ENCODE measurements around the gene CACNA1D.

CACNA1D gene

GRCh38 chr3:53842436-53843194, 348.2 kb downstream of the CACNA1D start:
- peak; percentile 41 for TF ChIP-seq CTCF (IDR thresholded peaks at IDR 0.05)

GRCh38 chr3:53843195-53844177, 349.1 kb downstream of the CACNA1D start:
- no peak for TF ChIP-seq CTCF (IDR thresholded peaks at IDR 0.05)

GRCh38 chr3:53844262-53845102, 350.1 kb downstream of the CACNA1D start:
- TF ChIP-seq CTCF (IDR thresholded peaks at IDR 0.05) = no peak

- peak; percentile 53; the same call in 1 of the 2 replicates for TF ChIP-seq CTCF (IDR thresholded peaks at IDR 0.05)
Observed at GRCh38 chr3:53845103-53845880, 350.9 kb downstream of the CACNA1D start.

- no peak for TF ChIP-seq CTCF (IDR thresholded peaks at IDR 0.05)
Observed at GRCh38 chr3:53845881-53846133, 351.4 kb downstream of the CACNA1D start.

GRCh38 chr3:53846134-53846850, 351.9 kb downstream of the CACNA1D start, which contains the start of the genes CHDH and IL17RB:
Gene CHDH, minus strand, starts transcription at chr3:53846419. Its CDS starts 22,411 bp downstream, at chr3:53824008.
Gene IL17RB, plus strand, starts transcription at chr3:53846568. Its CDS starts 21 bp downstream, at chr3:53846589.
- peak; percentile 25; the same call in 1 of the 2 replicates for TF ChIP-seq CTCF (IDR thresholded peaks at IDR 0.05)

Measured in LNCAP (cell line).